MM.1S (cell line): ENCODE data around the gene MIOX.
A peak's percentile ranks its signal among the peaks of the same experiment; 100 is the strongest.

Source experiments
- DNase-seq: peaks from one replicate; pipeline ENCODE4 v3.0.0-alpha.2; 2015
- H2AFZ ChIP-seq: fragments of 300-600 bp; sonication (generic); 2 replicates; pipeline ENCODE4 v1.6.0; 2016; ENCODE audit warnings: antibody characterized with exemption, low read length
- H3F3A ChIP-seq: fragments of 300-600 bp; sonication (generic); 2 replicates; pipeline ENCODE4 v1.6.1; 2016; ENCODE audit warnings: mild to moderate bottlenecking, antibody characterized with exemption, low read length, moderate library complexity, mixed read lengths; ENCODE audit not compliant: insufficient read depth
- H3K27ac ChIP-seq: fragments of 300-600 bp; sonication (generic); 2 replicates; pipeline ENCODE4 v1.5.1; 2016; ENCODE audit warnings: mild to moderate bottlenecking, low read length
- H3K27me3 ChIP-seq: fragments of 300-600 bp; sonication (generic); replicated peaks from 2 replicates; pipeline ENCODE4 v1.6.0; 2016; ENCODE audit warnings: low read length; ENCODE audit not compliant: insufficient read depth
- H3K36me3 ChIP-seq: fragments of 300-600 bp; sonication (generic); replicated peaks from 2 replicates; pipeline ENCODE4 v1.6.1; 2016; ENCODE audit warnings: mild to moderate bottlenecking, low read length, mixed read lengths; ENCODE audit not compliant: insufficient read depth
- H3K4me1 ChIP-seq: fragments of 300-600 bp; sonication (generic); 2 replicates; pipeline ENCODE4 v1.6.1; 2016; ENCODE audit warnings: low read length, mixed read lengths
- H3K4me2 ChIP-seq: fragments of 300-600 bp; sonication (generic); 2 replicates; pipeline ENCODE4 v1.6.0; 2016; ENCODE audit warnings: low read depth, low read length
- H3K4me3 ChIP-seq: fragments of 300-600 bp; sonication (generic); 2 replicates; pipeline ENCODE4 v1.5.1; 2016; ENCODE audit warnings: low read length, mixed read lengths
- H3K79me2 ChIP-seq: fragments of 300-600 bp; sonication (generic); 2 replicates; pipeline ENCODE4 v1.6.1; 2016; ENCODE audit warnings: mixed run types, low read length, mixed read lengths
- H3K9ac ChIP-seq: fragments of 300-600 bp; sonication (generic); 2 replicates; pipeline ENCODE4 v1.6.1; 2016; ENCODE audit warnings: low read length, mixed read lengths
- H3K9me2 ChIP-seq: fragments of 300-600 bp; sonication (generic); replicated peaks from 2 replicates; pipeline ENCODE4 v1.6.1; 2016; ENCODE audit warnings: mild to moderate bottlenecking, low read length, mixed read lengths; ENCODE audit not compliant: insufficient read depth
- H3K9me3 ChIP-seq: fragments of 300-600 bp; sonication (generic); replicated peaks from 2 replicates; pipeline ENCODE4 v1.6.1; 2016; ENCODE audit warnings: mild to moderate bottlenecking, low read length, mixed read lengths; ENCODE audit not compliant: insufficient read depth
- H4K20me1 ChIP-seq: fragments of 300-600 bp; sonication (generic); 2 replicates; pipeline ENCODE4 v1.6.1; 2016; ENCODE audit warnings: mild to moderate bottlenecking, low read length, moderate library complexity, mixed read lengths; ENCODE audit not compliant: insufficient read depth
- EZH2 ChIP-seq: fragments of 300-600 bp; sonication (generic); optimal IDR thresholded peaks from 2 replicates; pipeline ENCODE3; 2017; ENCODE audit warnings: low read depth, mild to moderate bottlenecking, antibody characterized with exemption, low read length, mixed read lengths
- EZH2phosphoT487 ChIP-seq: fragments of 300-600 bp; sonication (generic); IDR thresholded peaks from 2 replicates; pipeline ENCODE4 v1.6.1; 2018; ENCODE audit warnings: antibody characterized with exemption, low read length
- TF ChIP-seq, protein P1 (sequence below): fragments of 300-600 bp; sonication (generic); IDR thresholded peaks from 2 replicates; pipeline ENCODE4 v1.5.1; 2016; ENCODE audit warnings: antibody characterized with exemption, low read length, mixed read lengths

Gene MIOX

GRCh38 chr22:50507991-50508884, 21.6 kb downstream of the MIOX start, which contains the start of gene NCAPH2:
TSS of gene NCAPH2 (plus strand) at chr22:50508224. CDS start at chr22:50508338, 114 bp downstream.
- Histone ChIP-seq H3F3A (no peaks in the 10 kb centered on the region), H3K4me2 (peak within 1 kb of the TSS; percentile 94), H3K9ac (peak within 1 kb of the TSS; percentile 87), H3K4me3 (peak within 1 kb of the TSS; percentile 89), H3K9me2 (no peaks in the 10 kb centered on the region), H3K27ac (peak within 1 kb of the TSS; percentile 84), H2AFZ (peak within 1 kb of the TSS; percentile 92), H3K27me3 (no peaks in the 10 kb centered on the region), H3K4me1 (peaks cover 6% of the 10 kb centered on the region), H4K20me1 (no peaks in the 10 kb centered on the region), H3K79me2 (peaks cover 74% of the 10 kb centered on the region), H3K36me3 (no peaks in the 10 kb centered on the region), H3K9me3 (no peaks in the 10 kb centered on the region)
- peak; percentile 98 for DNase-seq
- TF ChIP-seq EZH2 (no peak), EZH2phosphoT487 (no peak)
- TF ChIP-seq, protein P1, sequence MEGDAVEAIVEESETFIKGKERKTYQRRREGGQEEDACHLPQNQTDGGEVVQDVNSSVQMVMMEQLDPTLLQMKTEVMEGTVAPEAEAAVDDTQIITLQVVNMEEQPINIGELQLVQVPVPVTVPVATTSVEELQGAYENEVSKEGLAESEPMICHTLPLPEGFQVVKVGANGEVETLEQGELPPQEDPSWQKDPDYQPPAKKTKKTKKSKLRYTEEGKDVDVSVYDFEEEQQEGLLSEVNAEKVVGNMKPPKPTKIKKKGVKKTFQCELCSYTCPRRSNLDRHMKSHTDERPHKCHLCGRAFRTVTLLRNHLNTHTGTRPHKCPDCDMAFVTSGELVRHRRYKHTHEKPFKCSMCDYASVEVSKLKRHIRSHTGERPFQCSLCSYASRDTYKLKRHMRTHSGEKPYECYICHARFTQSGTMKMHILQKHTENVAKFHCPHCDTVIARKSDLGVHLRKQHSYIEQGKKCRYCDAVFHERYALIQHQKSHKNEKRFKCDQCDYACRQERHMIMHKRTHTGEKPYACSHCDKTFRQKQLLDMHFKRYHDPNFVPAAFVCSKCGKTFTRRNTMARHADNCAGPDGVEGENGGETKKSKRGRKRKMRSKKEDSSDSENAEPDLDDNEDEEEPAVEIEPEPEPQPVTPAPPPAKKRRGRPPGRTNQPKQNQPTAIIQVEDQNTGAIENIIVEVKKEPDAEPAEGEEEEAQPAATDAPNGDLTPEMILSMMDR = no peak

GRCh38 chr22:50508897-50509296, 22.2 kb downstream of the MIOX start:
- Histone ChIP-seq H3K79me2 (peaks cover 81% of the 10 kb centered on the region), H3K4me2 (peak overlapping the region; percentile 83), H3K36me3 (no peaks in the 10 kb centered on the region), H3F3A (no peaks in the 10 kb centered on the region), H3K9me3 (no peaks in the 10 kb centered on the region), H3K9me2 (no peaks in the 10 kb centered on the region), H3K9ac (peak overlapping the region; percentile 78), H3K27ac (peak overlapping the region; percentile 84; the same call in 1 of the 2 replicates), H3K27me3 (no peaks in the 10 kb centered on the region), H3K4me1 (peaks cover 6% of the 10 kb centered on the region), H4K20me1 (no peaks in the 10 kb centered on the region), H3K4me3 (peak overlapping the region; percentile 72), H2AFZ (0 out of 2 replicates have a peak overlapping the region, but pooled peaks have one; percentile 84)
- TF ChIP-seq EZH2 (no peak), EZH2phosphoT487 (no peak)
- TF ChIP-seq, protein P1 = no peak
- DNase-seq = no peak

- Histone ChIP-seq H3K9me3 (no peaks in the 10 kb centered on the region), H3F3A (no peaks in the 10 kb centered on the region), H3K36me3 (0 out of 2 replicates have a peak, but pooled peaks cover 3% of the 10 kb centered on the region), H3K9ac (no peak overlapping the region), H3K4me2 (no peak overlapping the region), H3K4me1 (peaks cover 6% of the 10 kb centered on the region), H3K9me2 (no peaks in the 10 kb centered on the region), H3K27ac (no peak overlapping the region), H3K4me3 (no peak overlapping the region), H4K20me1 (peaks cover 7% of the 10 kb centered on the region; the same call in 1 of the 2 replicates), H3K79me2 (peaks cover 91% of the 10 kb centered on the region), H3K27me3 (no peaks in the 10 kb centered on the region), H2AFZ (no peak overlapping the region)
- TF ChIP-seq EZH2 = no peak
- TF ChIP-seq EZH2phosphoT487 = no peak
- TF ChIP-seq, protein P1 = no peak
- DNase-seq = no peak
Observed at GRCh38 chr22:50513175-50513574, 26.5 kb downstream of the MIOX start.
